Measurements from ENCODE around the gene COPE. TPM values are rescaled to one million over a fixed set of nuclear protein-coding genes. Genes with fewer than 3 reads are reported as not detected.

COPE gene
- total and polyA plus RNA-seq, 2 of the 8 experiments (the other 6 are each of a cell fraction or from before 2014, with no cell fraction given), result 178 to 356 TPM

- no peak overlapping the region for H3K56ac ChIP-seq (replicated peaks; ENCODE audit: insufficient read length, low read depth, low read length)
- no peak overlapping the region for H3K9ac ChIP-seq (replicated peaks in 1 of 4; ENCODE audit: extremely low read depth in 1 of 4, low read depth in 3 of 4, low read length in 3 of 4)
- H4K20me1 ChIP-seq (replicated peaks in 1 of 2; ENCODE audit: control insufficient read depth in 1 of 2, insufficient read depth in 2 of 2, low read length in 2 of 2), result peaks cover 5 to 24% of the 10 kb centered on the region in 2 experiments
- WGBS, 2 experiments (ENCODE audit: extremely low coverage in 1 of 2, insufficient coverage in 1 of 2, insufficient read length in 1 of 2, insufficient replicate concordance in 2 of 2, low coverage in 1 of 2, low lambda C conversion rate in 2 of 2, missing lambda C conversion rate in 1 of 2), result 92% methylated on average over 25 of the region's 27 CpGs; no CpG with 5 or more reads in 1 of the 2 experiments
- no peaks in the 10 kb centered on the region; the same call in 1 of the 2 replicates for H3K79me1 ChIP-seq (ENCODE audit: low read depth, low read length)
- no peak overlapping the region for H2BK15ac ChIP-seq (ENCODE audit: low read length)
- H3K18ac ChIP-seq (ENCODE audit: extremely low read depth, low read length), result no peak overlapping the region
- H2AFZ ChIP-seq (ENCODE audit: low read length), result no peak overlapping the region
- H2BK12ac ChIP-seq (ENCODE audit: low read depth, low read length), result no peak overlapping the region
- no peak overlapping the region for H3K4me3 ChIP-seq (ENCODE audit: extremely low read depth in 1 of 4, insufficient read depth in 2 of 4, low read depth in 3 of 4, low read length in 4 of 4)
- no peaks in the 10 kb centered on the region; the same call in 1 of the 2 replicates for H3K23me2 ChIP-seq (ENCODE audit: low read depth, low read length)
- H2BK120ac ChIP-seq (replicated peaks; ENCODE audit: low read depth, low read length), result no peak overlapping the region
- ChIA-PET CTCF (ENCODE audit: partially characterized antibody) (interaction anchor here (0.7 to 15.1 kb wide), 18 partner anchors 9 to 280 kb away, joined by 3 to 247 read pairs (median 4); partner anchors contain the start of gene CERS1), POLR2A (ENCODE audit: partially characterized antibody) (interaction anchor here (0.8 to 1.2 kb wide), 3 partner anchors 9 to 21 kb away, joined by 3 to 4 read pairs (median 4); no protein-coding TSS in a partner anchor)
- H3K27ac ChIP-seq (ENCODE audit: low read depth, low read length), result no peak overlapping the region
- H3K79me2 ChIP-seq (ENCODE audit: control insufficient read depth in 1 of 2, insufficient read depth in 2 of 2, low read length in 2 of 2), result no peaks in the 10 kb centered on the region
- H3K4me1 ChIP-seq (replicated peaks in 1 of 4; ENCODE audit: control insufficient read depth in 3 of 4, insufficient read depth in 4 of 4, low read length in 3 of 4), result peaks cover 0 to 8% (median under 1%) of the 10 kb centered on the region in 4 experiments; a peak in 3 of 7 replicates
- H3K36me3 ChIP-seq (ENCODE audit: control insufficient read depth in 2 of 4, insufficient read depth in 4 of 4, low read length in 3 of 4), result peaks cover 26 to 54% (median 41%) of the 10 kb centered on the region in 4 experiments
- TF ChIP-seq TCF12 (IDR thresholded peaks at IDR 0.05; ENCODE audit: low read depth, low read length), result no peak
- no peak for TF ChIP-seq POU5F1 (IDR thresholded peaks at IDR 0.05; ENCODE audit: low read depth, low read length)
- TF ChIP-seq SRF (IDR thresholded peaks at IDR 0.05; ENCODE audit: low read depth, low read length), result no peak
- TF ChIP-seq SUZ12 (IDR thresholded peaks at IDR 0.05; ENCODE audit: low read length), result no peak
- no peak for TF ChIP-seq NRF1 (IDR thresholded peaks at IDR 0.05; ENCODE audit: low read depth, low read length)
- no peak for TF ChIP-seq CBX8 (IDR thresholded peaks at IDR 0.05; ENCODE audit: borderline replicate concordance, low read depth, low read length)
- no peak for TF ChIP-seq JUN (IDR thresholded peaks at IDR 0.05; ENCODE audit: low read depth, low read length)
- no peak for TF ChIP-seq SP1 (IDR thresholded peaks at IDR 0.05; ENCODE audit: low read depth, low read length)
- TF ChIP-seq HDAC2 (IDR thresholded peaks at IDR 0.05; ENCODE audit: borderline replicate concordance in 1 of 2, low read depth in 2 of 2, low read length in 2 of 2), result no peak
- no peak for TF ChIP-seq SP2 (IDR thresholded peaks at IDR 0.05; ENCODE audit: low read length)
- no peak for TF ChIP-seq NANOG (IDR thresholded peaks at IDR 0.05; ENCODE audit: insufficient read depth, low read depth, low read length, poor library complexity, severe bottlenecking)
- TF ChIP-seq MAFK (IDR thresholded peaks at IDR 0.05; ENCODE audit: low read depth, low read length), result no peak
- no peak overlapping the region for H2BK5ac ChIP-seq (ENCODE audit: low read depth, low read length)
- DNase-seq (ENCODE audit: low read depth in 1 of 2, low spot score in 2 of 2) (no peak), FAIRE-seq (no peak)
- no peak overlapping the region for H3K23ac ChIP-seq (ENCODE audit: insufficient read length)
- no peaks in the 10 kb centered on the region for H3K9me3 ChIP-seq (ENCODE audit: insufficient read depth in 2 of 2, low read depth in 1 of 2, low read length in 1 of 2)
- H4K91ac ChIP-seq (replicated peaks; ENCODE audit: insufficient read length, low read length), result no peak overlapping the region
- H4K5ac ChIP-seq (ENCODE audit: insufficient read length, low read depth, low read length), result no peak overlapping the region
- H4K8ac ChIP-seq (ENCODE audit: extremely low read depth, insufficient read depth, low read length), result no peak overlapping the region
- H3K14ac ChIP-seq (ENCODE audit: insufficient read length), result no peak overlapping the region
- H2AK5ac ChIP-seq (ENCODE audit: low read depth, low read length), result no peak overlapping the region
- H3K27me3 ChIP-seq (replicated peaks in 1 of 4; ENCODE audit: control insufficient read depth in 3 of 4, extremely low read depth in 1 of 4, insufficient read depth in 3 of 4, low read length in 3 of 4), result no peaks in the 10 kb centered on the region
- no peak overlapping the region for H2BK20ac ChIP-seq (ENCODE audit: low read length)
- no peak overlapping the region for H3K4ac ChIP-seq (replicated peaks; ENCODE audit: insufficient read length, low read depth, low read length)
- H3K4me2 ChIP-seq (ENCODE audit: insufficient read depth in 1 of 2, low read depth in 2 of 2, low read length in 2 of 2), result no peak overlapping the region
Measured at GRCh38 chr19:18865106-18865972, 53.8 kb downstream of the COPE start.
